Gastroesophageal sphincter (tissue), 4 donors: ENCODE measurements around the gene HLA-DMA. TPM values are rescaled to one million over a fixed set of nuclear protein-coding genes. Genes with fewer than 3 reads are reported as not detected.

Experiments
- ATAC-seq: fragments of 150-250 bp; one replicate; pipeline ENCODE4 v1.9.1; 2016; ENCODE audit warnings: mild to moderate bottlenecking, moderate library complexity
- H3K27ac ChIP-seq, 4 donors: fragments of 200-600 bp; sonication (generic) in 3 of 4; 1 replicate in 3 of 4; 2 replicates in 1 of 4; pipeline ENCODE4 v1.5.1; 2016 to 2019
- H3K27me3 ChIP-seq: fragments of 200-600 bp; sonication (generic); one replicate; pipeline ENCODE4 v1.5.1; 2019
- H3K36me3 ChIP-seq, 2 donors: fragments of 200-600 bp; sonication (generic); one replicate each; pipeline ENCODE4 v1.5.1; 2019; ENCODE audit warnings: control low read depth in 1 of 2
- H3K4me1 ChIP-seq, 3 donors: fragments of 200-600 bp; sonication (generic); 1 replicate in 2 of 3; 2 replicates in 1 of 3; pipeline ENCODE4 v1.5.1; 2016 to 2019; ENCODE audit warnings: control low read depth in 2 of 3
- H3K4me3 ChIP-seq, 2 donors: fragments of 200-600 bp; sonication (generic); one replicate each; pipeline ENCODE4 v1.5.1; 2019; ENCODE audit warnings: mild to moderate bottlenecking in 1 of 2, moderate library complexity in 1 of 2
- H3K9me3 ChIP-seq, 3 donors: fragments of 200-600 bp; sonication (generic); one replicate each; pipeline ENCODE4 v1.5.1; 2017 to 2019; ENCODE audit warnings: control low read depth in 2 of 3
- EP300 ChIP-seq: sonication (generic); formaldehyde crosslinking; IDR thresholded peaks from one replicate; pipeline ENCODE4 v1.6.1; 2017; ENCODE audit warnings: antibody characterized with exemption, mild to moderate bottlenecking
- POLR2A ChIP-seq, 2 donors: fragments of 450-650 bp; IDR thresholded peaks; one replicate each; pipeline ENCODE4 v1.6.1; 2017; ENCODE audit warnings: antibody characterized with exemption in 2 of 2, mild to moderate bottlenecking in 2 of 2, moderate library complexity in 1 of 2
- POLR2AphosphoS5 ChIP-seq: sonication (generic); formaldehyde crosslinking; IDR thresholded peaks from one replicate; pipeline ENCODE4 v1.6.1; 2017; ENCODE audit warnings: antibody characterized with exemption
- WGBS, 2 donors: methylation state at CpG; one replicate each; pipeline ENCODE4 v1.1.5; 2018; ENCODE audit warnings: low coverage in 1 of 2; 5-methylcytosine and 5-hydroxymethylcytosine counted together
- total RNA-seq, 4 donors: library from RNA; depleted of rRNA; stranded (reverse); fragments of >200 nt; gene quantifications; one replicate each; pipeline ENCODE4 v1.1.0, GENCODE V29; 2016
- TF ChIP-seq, protein P1 (sequence below), 4 experiments: fragments of 200-600 bp in 2 of 4; fragments of 450-650 bp in 2 of 4; sonication (generic) in 1 of 4; IDR thresholded peaks; one replicate each; pipeline ENCODE4 v1.5.1; 2017 to 2019; ENCODE audit warnings: antibody characterized with exemption in 4 of 4, mild to moderate bottlenecking in 2 of 4, moderate library complexity in 2 of 4

Gene HLA-DMA
- total RNA-seq, 4 donors from 2014 or later = 5.8 to 43.8 (median 15.8) TPM

DNA sequence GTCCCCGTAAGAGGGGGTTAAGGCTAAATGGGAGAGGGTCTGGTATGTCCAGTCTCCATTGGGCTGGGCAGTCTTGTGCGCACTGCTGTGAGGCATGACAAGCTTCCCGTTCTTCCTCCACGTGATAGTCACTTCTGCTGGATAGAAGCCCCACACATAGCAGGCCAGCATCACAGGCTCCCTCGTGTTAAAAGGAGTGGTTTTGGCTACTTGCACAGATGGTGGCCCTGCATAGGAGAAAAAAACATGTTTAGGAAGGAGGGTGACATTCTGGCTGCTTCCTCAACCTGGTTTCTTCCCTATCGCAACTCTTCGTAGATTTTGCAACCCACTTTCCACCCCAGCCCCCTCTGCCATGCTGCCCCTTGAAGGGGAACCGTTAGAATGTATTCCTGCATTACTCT lies 15.7 kb downstream of the HLA-DMA start:
- H3K27me3 ChIP-seq = no peaks in the 10 kb centered on the region
- TF ChIP-seq EP300 = no peak
- peaks cover 0 to 7% (median 0%) of the 10 kb centered on the region in 3 donors for H3K4me1 ChIP-seq
- ATAC-seq = peak; percentile 47
- no peaks in the 10 kb centered on the region for H3K9me3 ChIP-seq
- 69 to 79% methylated on average over 2 to 4 of the region's 8 CpGs for WGBS, 2 donors
- H3K27ac ChIP-seq = no peak overlapping the region
- H3K4me3 ChIP-seq = no peak overlapping the region
- no peaks in the 10 kb centered on the region for H3K36me3 ChIP-seq

DNA sequence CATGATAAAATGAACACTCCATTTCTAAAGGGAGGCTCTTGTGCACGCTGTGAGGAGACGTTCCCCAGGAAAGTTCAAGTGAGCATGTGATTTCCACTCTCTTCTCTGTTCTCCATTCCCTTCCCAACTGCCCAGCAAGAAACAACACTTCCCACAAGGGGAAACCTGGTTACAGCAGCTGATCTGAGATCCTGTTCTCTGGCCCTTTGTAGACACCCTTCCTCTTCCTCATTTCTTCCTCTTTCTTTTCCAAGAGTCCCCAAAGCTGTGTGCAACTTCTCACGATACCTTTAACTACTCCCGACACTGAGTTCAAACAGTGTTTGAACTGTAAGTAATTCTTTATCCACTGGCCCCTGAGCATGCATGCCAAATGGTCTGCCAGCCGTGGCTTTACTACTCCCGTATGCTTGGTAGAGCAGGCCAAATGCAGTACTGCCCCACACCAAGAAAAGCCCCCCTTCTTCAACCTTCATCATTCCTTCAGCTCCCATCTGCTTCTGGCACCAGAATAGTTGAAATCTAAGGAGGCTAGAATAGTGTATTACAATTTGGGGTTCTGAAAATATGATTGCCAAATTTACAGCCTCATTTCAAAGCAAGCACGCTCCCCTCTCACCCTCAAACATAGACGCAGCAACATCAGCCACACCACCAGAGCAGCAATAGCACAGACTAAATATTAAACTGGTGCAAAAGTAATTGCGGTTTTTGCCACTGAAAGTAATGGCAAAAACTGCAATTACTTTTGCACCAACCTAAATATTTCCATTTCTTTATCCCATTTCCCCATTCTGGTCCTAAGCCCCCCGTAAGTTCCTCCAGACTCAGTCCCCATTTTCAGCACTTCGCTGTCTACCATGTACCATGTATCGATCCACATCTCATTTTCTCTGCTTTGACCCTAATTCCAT lies 16.4 kb downstream of the HLA-DMA start:
- TF ChIP-seq POLR2AphosphoS5 = no peak
- no peak for TF ChIP-seq POLR2A (IDR thresholded peaks at IDR 0.05)
- TF ChIP-seq, protein P1, sequence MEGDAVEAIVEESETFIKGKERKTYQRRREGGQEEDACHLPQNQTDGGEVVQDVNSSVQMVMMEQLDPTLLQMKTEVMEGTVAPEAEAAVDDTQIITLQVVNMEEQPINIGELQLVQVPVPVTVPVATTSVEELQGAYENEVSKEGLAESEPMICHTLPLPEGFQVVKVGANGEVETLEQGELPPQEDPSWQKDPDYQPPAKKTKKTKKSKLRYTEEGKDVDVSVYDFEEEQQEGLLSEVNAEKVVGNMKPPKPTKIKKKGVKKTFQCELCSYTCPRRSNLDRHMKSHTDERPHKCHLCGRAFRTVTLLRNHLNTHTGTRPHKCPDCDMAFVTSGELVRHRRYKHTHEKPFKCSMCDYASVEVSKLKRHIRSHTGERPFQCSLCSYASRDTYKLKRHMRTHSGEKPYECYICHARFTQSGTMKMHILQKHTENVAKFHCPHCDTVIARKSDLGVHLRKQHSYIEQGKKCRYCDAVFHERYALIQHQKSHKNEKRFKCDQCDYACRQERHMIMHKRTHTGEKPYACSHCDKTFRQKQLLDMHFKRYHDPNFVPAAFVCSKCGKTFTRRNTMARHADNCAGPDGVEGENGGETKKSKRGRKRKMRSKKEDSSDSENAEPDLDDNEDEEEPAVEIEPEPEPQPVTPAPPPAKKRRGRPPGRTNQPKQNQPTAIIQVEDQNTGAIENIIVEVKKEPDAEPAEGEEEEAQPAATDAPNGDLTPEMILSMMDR (IDR thresholded peaks at IDR 0.05) = no peak
- no peak for TF ChIP-seq EP300
- no peak for ATAC-seq
- no peaks in the 10 kb centered on the region for H3K36me3 ChIP-seq
- WGBS, 2 donors = 79 to 82% methylated on average over 7 to 12 of the region's 12 CpGs
- H3K9me3 ChIP-seq = no peaks in the 10 kb centered on the region
- no peaks in the 10 kb centered on the region for H3K27me3 ChIP-seq
- H3K27ac ChIP-seq = no peak overlapping the region
- H3K4me1 ChIP-seq = peaks cover 0 to 7% (median 0%) of the 10 kb centered on the region in 3 donors
- H3K4me3 ChIP-seq = no peak overlapping the region

DNA sequence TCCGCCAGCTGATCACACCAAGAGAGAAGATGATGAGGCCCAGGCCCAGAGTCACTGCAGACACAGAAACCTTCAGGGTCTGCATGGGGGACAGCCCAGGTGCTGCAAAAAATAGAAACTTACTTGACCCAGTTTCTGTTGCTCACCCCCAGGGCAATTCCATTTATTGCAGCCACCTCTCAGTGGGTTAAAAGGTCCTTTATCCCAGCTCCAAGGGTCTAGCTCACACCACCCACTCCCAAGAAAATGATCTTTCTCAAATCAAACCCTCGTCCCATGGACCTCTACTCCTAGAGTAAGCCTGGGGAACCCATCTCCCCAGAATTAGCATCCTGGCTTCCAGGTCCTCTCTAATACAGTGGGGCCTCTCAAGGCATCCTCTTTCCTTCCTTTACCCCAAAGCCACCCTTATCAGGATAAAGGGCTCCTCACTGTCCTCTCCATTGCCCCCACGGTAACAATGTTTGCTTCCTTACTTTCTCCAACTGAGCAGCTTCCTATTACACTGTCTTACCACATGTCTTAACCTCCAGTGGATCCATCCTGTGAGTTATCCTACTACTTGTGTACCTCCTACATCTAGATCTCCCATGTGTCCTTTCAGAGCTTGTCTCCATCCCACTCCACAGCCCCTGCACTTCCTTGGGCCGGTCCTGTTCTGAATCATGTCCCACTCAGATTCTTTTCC lies 17.2 kb downstream of the HLA-DMA start:
- ATAC-seq = no peak
- no peaks in the 10 kb centered on the region for H3K9me3 ChIP-seq
- no peak overlapping the region for H3K27ac ChIP-seq
- H3K4me3 ChIP-seq = no peak overlapping the region
- peaks cover 0 to 5% (median 0%) of the 10 kb centered on the region in 3 donors for H3K4me1 ChIP-seq
- TF ChIP-seq EP300 = no peak
- TF ChIP-seq, protein P1 (IDR thresholded peaks at IDR 0.05) = no peak
- TF ChIP-seq POLR2AphosphoS5 = no peak
- TF ChIP-seq POLR2A (IDR thresholded peaks at IDR 0.05) = no peak
- no peaks in the 10 kb centered on the region for H3K27me3 ChIP-seq
- no peaks in the 10 kb centered on the region for H3K36me3 ChIP-seq
- 83 to 90% methylated on average over 2 to 4 of the region's 4 CpGs for WGBS, 2 donors

DNA sequence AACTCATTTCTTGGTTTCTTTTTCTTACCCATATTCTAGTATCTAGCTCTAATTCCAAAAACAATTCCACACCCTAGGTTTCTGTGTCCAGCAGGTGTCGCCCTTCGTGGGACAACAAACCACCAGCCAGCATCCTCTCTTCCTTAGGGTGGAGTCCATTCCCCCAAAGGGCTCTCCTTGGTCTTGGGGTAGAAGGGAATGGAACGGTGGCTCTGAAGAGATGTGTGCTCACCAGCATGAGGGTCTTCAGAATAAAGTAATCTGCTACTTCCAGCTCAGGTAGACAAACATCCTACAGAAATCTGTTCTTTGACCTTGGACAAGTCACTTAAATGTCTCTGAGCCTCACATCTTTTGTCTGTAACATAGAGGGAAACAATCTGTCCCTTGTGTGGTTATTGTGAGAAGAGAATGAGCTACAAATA lies 19.2 kb downstream of the HLA-DMA start:
- no peaks in the 10 kb centered on the region for H3K4me1 ChIP-seq
- ATAC-seq = peak; percentile 72
- no peak for TF ChIP-seq POLR2AphosphoS5
- TF ChIP-seq EP300 = no peak
- TF ChIP-seq, protein P1 (IDR thresholded peaks at IDR 0.05) = peak; percentile 76 to 85 (median 84)
- TF ChIP-seq POLR2A (IDR thresholded peaks at IDR 0.05) = no peak
- no peaks in the 10 kb centered on the region for H3K9me3 ChIP-seq
- H3K27ac ChIP-seq = no peak overlapping the region
- H3K36me3 ChIP-seq = no peaks in the 10 kb centered on the region
- H3K4me3 ChIP-seq = no peak overlapping the region
- H3K27me3 ChIP-seq = no peaks in the 10 kb centered on the region
- 0% methylated on average over 1 of the region's 3 CpGs; no CpG with 5 or more reads in 1 of the 2 donors for WGBS, 2 donors

DNA sequence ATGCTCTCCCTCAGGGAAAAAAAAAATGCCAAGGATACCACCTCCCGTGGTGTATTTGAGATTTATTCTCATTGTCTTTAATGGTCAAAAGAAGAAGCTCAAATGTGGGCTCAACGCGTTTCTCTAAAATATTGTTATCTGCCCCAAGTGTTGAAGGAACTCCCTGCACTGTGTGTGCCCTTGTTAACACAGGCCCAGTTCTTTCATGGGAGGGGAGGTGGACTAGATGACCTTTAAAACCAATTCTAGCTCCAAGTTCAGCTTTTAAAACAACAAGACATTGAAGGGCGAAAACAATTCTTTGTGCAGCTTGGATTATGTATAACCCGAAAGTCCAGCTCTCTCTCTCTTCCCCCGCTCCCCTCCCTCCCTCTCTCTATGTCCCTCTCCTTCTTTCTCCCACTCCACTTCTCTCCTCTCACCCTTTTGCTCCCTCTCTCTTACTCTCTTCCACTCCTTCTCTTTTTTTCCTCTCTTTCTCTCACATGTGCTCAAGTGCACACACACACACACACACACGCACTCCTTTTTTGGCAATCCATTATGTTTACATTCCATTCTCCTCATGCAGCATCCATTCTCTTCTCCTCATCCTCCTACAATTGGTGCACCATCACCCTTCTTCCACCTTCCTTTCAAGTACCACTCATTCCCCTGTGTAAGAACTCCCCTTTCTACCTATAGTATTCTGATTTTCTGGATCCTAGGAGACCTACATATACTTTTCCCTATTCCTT lies 20.6 kb downstream of the HLA-DMA start:
- no peaks in the 10 kb centered on the region for H3K9me3 ChIP-seq
- no peak for TF ChIP-seq EP300
- TF ChIP-seq, protein P1 (IDR thresholded peaks at IDR 0.05) = no peak
- no peak for TF ChIP-seq POLR2AphosphoS5
- TF ChIP-seq POLR2A (IDR thresholded peaks at IDR 0.05) = no peak
- no peaks in the 10 kb centered on the region for H3K4me1 ChIP-seq
- no peaks in the 10 kb centered on the region for H3K36me3 ChIP-seq
- H3K27me3 ChIP-seq = no peaks in the 10 kb centered on the region
- no peak overlapping the region for H3K4me3 ChIP-seq
- no peak overlapping the region for H3K27ac ChIP-seq
- ATAC-seq = no peak
- 54 to 57% methylated on average over 7 of the region's 7 CpGs for WGBS, 2 donors
